Head of caudate nucleus (tissue), 42 donors: ENCODE measurements around the gene OR2M7.
"Not testable (repeated sequence)": the region's sequence is repeated elsewhere in the genome, so short reads cannot be mapped to it uniquely, and the experiment has no call there.

Source experiments
- DNase-seq, 42 donors: peaks; one replicate each; pipeline versions ENCODE4 v3.0.0 to v3.0.0-alpha.2; 2020 to 2021; ENCODE audit warnings: mixed read lengths in 7 of 42
- intact Hi-C: fragments of 100-400 bp; cut with DNase I; formaldehyde crosslinking; loops from one replicate; pipeline ENCODE4 v1.15.0; 2022

Gene OR2M7, protein sequence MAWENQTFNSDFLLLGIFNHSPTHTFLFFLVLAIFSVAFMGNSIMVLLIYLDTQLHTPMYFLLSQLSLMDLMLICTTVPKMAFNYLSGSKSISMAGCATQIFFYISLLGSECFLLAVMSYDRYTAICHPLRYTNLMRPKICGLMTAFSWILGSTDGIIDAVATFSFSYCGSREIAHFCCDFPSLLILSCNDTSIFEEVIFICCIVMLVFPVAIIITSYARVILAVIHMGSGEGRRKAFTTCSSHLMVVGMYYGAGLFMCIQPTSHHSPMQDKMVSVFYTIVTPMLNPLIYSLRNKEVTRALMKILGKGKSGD

DNA sequence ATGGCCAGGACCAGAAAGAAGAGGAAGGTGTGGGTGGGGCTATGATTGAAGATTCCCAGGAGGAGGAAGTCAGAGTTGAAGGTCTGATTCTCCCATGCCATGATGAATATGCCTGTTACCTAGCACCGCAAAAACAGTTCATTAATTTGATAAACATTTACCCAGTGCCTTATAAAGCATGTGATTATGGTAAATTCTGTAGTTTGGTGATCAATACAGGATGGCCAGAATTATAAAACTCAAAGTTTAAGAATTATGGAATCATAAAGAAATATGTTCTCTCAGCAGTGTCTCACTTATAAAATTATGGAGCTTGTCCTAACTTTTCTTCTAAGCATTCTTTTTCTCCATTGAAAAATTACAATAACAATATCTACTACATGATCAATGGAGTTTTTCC is at the start of gene OR2M7:
TSS of gene OR2M7 (minus strand) at position 101 of the 400 bp plus-strand sequence. CDS start at position 101, 0 bp downstream.
- DNase-seq = no peak
- intact Hi-C loops = no loop called here

GRCh38 chr1:248373761-248374160 is 49.4 kb upstream of the OR2M7 start:
- intact Hi-C loops = no loop called here
- no peak for DNase-seq

DNA sequence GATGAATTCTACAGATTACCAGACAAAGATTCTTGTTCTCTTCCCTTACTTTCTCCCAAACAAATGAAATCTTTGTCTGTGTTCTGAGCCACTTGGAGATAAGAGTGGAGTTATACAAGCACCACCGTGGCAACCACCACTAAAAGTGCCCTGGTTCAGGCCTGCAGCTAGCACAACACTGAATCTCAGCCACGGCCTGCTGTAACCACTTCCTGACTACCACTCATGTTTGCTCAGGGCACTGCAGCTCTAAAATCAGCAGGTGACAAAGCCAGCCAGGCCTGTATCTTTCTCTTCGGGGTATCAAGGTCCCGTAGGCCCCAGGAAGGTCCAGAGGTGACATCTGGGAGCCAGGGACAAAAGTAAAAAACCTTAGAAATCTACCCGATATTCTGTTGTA is 48.0 kb upstream of the OR2M7 start:
- no peak for DNase-seq
- intact Hi-C loops = no loop called here

- intact Hi-C loops = loop anchor here (10.0 kb wide), 1 partner anchor 52 kb away; no protein-coding TSS in a partner anchor
- DNase-seq = no peak
Measured at GRCh38 chr1:248366609-248367008, 42.2 kb upstream of the OR2M7 start.

DNA sequence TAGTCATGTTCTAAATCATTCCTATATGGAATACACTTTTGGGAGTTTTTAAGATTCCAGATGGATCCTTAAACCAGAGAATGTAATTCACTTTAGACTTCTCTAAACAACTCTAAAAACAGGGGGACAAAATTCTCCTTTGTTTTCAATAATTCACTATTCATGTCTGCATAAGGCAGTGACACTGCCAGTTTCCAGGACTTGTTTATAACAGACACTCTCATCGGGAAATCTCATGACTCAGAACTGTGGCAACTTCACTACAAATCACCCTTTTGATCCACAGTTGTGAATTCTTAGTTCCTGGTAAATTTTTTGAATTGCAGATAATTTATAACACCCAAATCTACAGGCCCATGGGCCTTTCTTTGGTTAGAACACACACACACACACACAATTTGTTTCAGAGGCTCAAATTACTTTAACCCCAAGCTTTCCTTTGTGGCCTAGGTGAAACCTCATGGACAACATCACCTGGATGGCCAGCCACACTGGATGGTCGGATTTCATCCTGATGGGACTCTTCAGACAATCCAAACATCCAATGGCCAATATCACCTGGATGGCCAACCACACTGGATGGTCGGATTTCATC is 36.9 kb upstream of the OR2M7 start, which contains the start of gene OR2T4:
TSS of gene OR2T4 (plus strand) at position 545 of the 595 bp plus-strand sequence. CDS start at position 545, 0 bp downstream.
- intact Hi-C loops = loop anchor here (10.0 kb wide), 1 partner anchor 46 kb away; no protein-coding TSS in a partner anchor
- DNase-seq = peak in 12 of 42 donors; percentile 6 to 68 (median 39)

DNA sequence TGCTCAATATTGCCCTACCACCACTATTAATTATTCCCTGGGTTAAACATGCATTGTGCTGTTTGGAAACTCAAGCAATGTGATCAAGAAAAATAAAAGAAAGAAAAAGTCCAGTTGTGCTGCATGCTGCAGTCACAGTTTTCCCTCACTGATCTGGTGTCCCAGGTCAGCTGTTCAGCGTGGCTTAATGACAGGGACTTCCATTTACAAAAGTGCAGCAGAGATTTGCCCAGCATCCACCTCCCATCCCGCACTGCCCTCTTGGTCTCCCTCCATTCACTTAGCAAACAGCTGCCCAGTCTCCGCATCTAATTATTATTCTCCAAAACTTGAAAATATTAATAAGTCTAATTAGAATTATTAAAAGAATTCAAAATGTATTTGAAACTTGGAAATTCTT is 35.0 kb upstream of the OR2M7 start:
- peak in 18 of 42 donors; percentile 11 to 56 (median 30) for DNase-seq
- intact Hi-C loops = no loop called here

DNA sequence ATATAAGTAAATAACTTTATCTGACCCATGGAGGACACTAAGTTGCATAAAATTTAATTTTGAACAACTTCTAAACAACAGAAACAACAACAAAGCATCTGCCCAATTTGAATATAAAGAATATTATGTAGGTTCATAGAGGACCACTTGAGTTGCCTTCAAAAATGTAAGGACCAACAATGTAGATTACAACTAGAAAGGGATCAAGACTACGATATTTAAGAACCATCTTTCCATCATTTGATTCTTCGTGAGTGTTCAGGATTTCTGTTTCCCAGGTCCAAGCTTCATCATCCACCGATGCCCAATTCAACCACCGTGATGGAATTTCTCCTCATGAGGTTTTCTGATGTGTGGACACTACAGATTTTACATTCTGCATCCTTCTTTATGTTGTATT is 24.1 kb upstream of the OR2M7 start, which contains the start of gene OR14C36:
TSS of gene OR14C36 (plus strand) at position 301 of the 400 bp plus-strand sequence. CDS start at position 301, 0 bp downstream.
- intact Hi-C loops = no loop called here

DNA sequence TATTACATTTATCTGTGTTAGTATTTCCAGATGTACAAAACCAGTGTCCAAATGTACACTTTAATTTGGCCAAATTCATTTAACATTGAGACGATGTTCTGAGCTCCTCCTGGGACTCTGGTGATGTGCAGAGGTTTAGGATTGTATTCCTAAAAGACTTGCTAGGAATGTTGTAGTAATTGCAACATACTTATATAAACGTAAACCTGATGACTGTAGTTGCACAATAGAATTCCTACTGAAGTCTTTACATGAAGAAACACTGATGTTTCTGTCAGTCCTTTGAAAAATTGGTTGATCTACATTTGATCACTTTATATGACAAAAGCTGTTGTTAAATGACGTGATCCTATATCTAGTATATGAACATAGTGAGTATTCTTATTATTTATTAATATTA is 19.1 kb upstream of the OR2M7 start:
- DNase-seq = no peak
- intact Hi-C loops = no loop called here

More for the DNA sequence above, 24.1 kb upstream of the OR2M7 start, which contains the start of gene OR14C36:
- no peak for DNase-seq

DNA sequence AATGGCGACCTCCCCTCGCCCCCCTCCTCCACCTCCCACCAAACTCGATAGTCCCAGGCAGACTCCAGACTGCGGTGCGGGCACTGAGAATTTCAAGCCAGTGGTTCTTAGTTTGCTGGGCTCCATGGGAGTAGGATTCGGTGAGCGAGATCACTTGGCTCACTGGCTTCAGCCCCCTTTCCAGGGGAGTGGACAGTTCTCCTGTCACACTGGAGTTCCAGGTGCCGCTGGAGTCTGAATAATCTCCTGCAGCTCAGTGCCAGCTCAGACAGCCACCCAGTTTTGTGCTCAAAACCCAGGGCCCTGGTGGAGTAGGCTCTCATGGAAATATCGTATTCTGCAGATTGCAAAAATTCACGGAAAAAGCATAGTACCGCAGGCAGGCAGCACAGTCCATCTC is 7.6 kb downstream of the OR2M7 start:
- no peak for DNase-seq
- intact Hi-C loops = loop anchor here (10.0 kb wide), 1 partner anchor 48 kb away; the partner anchor contains the start of gene OR2T4

- intact Hi-C loops, DNase-seq: not testable (repeated sequence)
Measured at GRCh38 chr1:248306740-248307139, 17.6 kb downstream of the OR2M7 start.

DNA sequence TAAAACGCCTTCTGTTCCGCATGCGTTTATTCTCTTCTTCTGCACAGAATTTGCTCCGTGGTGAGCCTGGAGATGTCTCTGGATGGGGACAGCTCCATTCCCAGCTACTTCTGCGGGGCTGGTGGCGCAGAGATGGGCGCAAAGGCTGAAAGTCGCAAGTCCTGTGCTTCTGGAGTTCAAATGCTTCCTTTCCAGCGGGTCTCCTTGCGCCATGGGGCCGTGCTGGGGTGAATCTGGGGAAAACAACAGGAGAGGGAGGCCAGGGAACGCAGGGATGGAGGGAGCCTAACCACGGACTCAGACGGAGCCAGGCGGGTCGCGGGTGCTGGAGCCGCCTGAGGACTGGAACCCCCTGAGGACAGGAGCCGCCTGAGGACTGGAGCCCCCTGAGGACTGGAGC is 18.3 kb downstream of the OR2M7 start:
- no peak for DNase-seq
- intact Hi-C loops = no loop called here

DNA sequence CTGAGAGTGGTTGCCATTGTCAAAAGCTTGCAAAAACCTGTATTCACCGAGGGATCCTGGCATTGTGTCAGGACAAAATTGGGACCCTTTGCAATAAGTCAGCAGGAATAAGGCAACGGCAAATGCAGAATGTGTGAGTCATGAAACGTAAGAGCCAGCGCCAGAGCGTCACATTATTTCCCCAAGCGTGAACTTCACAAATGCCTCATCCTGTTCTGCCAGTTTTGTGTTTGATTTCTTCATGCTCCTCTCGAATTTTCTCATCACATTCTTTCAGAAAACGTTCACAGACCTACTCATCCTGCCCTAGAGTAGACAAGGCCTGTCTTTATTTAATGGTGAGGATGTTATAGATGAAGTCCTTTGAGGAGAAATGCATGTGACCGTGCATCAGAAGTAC is 18.7 kb downstream of the OR2M7 start:
- intact Hi-C loops, DNase-seq: not testable (repeated sequence)

GRCh38 chr1:248303324-248303723 is 21.0 kb downstream of the OR2M7 start, which contains the start of gene OR2T12:
Gene OR2T12, minus strand, starts transcription at chr1:248303424. Its CDS starts 7,846 bp downstream, at chr1:248295578.
- no peak for DNase-seq
- intact Hi-C loops = no loop called here

- no peak for DNase-seq
- intact Hi-C loops = no loop called here
Measured at GRCh38 chr1:248288391-248288790, 36.0 kb downstream of the OR2M7 start.

DNA sequence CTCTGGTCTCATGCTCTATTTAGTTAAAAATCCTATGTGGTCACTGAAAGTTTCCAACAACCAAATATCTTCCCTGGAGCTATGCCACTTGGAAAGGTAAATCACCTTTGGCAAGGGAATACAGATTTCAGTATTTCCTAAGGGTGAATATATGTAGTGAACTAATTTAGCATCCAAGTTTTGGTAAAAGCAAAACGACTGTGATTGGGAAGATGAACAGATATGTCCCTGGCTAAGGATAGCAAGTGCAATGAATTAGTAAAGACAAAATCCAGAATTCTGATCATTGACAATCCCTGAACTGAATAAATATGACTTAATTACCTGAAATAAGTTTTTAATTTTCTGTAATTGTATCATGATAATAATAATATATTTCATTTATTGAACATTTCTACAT is 46.5 kb downstream of the OR2M7 start, which contains the start of gene OR2T33:
TSS of gene OR2T33 (minus strand) at position 101 of the 400 bp plus-strand sequence. CDS start 4,162 bp downstream, outside the sequence.
- intact Hi-C loops = no loop called here
- no peak for DNase-seq
